GM21619 (cell line): ENCODE results near the gene CA4.
"Not testable (repeated sequence)": the region's sequence is repeated elsewhere in the genome, so short reads cannot be mapped to it uniquely, and the experiment has no call there.

Source experiments
- ATAC-seq: cut with Tn5 transposase; IDR thresholded peaks from one replicate; pipeline ENCODE4 v1.9.1; 2021; ENCODE audit not compliant: unreplicated experiment

The CA4 gene

DNA sequence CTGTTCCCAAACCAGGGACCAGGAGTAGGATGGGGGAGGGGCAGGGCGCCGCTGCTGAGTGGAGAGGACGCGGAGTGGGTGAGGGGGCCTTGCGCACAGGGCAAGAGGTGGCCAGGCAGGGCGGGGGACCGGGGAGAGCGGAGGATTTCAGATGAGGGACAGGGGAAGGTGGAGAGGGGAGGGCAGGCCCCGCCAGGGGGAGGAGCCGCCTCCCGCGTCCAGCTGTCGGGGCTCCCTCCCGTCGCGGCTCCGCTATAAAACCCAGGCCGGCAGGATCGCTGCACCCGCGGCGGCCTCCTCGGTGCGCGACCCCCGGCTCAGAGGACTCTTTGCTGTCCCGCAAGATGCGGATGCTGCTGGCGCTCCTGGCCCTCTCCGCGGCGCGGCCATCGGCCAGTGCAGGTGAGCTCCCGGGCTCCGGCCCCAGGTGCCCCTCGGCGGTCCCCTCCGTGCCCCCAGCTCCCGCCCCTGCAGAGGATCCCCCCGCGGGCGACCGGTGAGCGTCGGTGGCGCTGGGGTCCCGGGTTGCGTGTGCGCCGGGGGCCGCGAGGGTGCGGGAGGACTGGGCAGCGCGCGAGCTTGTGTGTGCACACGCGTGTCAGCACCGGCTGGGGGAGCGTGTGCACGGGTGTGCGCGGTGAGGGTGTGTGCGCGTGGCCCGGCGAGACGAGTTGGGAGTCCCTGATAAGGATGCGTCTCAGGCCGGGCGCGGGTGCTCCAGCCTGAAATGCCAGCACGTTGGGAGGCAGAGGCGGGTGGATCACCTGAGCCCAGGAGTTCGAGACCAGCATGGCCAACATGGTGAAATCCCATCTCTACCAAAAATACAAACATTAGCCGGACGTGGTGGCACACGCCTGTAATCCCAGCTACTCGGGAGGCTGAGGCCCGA, at the start of gene CA4:
CA4 (plus strand) TSS at position 283 of the 892 bp plus-strand sequence; CDS start at position 345, 62 bp downstream.
- no peak for ATAC-seq

DNA sequence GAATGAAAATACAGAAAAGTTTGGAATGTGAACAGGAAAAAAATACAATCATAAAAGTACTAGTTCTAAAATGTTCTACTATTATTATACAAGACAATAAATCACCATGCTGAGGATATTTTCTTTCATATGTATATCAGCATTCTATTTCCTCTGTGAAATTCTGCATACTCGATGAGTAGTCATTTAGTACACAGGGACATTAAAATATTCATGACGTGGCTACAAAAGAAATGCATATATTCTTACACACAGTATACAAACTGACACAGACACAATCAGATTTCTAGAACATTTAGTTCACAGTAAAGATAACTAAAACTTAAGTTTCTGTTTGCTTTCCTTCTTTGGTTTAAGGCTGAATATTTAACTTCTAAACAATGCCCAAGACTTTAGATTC, 49.2 kb upstream of the CA4 start:
- not testable (repeated sequence) for ATAC-seq

DNA sequence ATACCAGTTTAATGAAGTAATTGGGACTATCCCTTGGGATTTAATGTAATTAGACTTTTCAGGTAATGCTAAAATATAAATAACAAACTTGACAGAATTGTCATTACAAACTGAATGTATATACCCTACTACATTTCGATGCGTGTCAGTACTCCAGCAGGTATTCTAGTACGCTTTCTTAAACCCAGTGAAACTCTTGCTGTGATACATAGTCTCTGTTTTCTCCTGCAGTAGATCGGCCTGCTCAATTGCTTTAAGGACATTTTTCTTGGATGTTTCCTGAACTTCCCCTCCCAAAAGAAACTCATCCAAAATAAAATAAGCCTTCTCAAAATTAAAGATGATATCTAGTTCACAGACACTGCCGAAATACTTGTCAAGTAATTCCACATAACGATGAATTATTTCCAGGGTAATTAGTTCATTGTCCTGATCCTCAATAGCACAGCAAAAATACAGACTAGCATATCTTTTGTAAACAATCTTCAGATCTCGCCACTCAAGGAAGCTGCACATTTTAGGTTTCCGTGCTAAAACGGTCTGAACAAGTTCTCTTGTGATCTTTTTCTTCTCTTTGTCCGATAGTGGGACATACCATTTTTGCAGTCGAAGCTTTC, 47.6 kb upstream of the CA4 start:
- ATAC-seq = not testable (repeated sequence)

DNA sequence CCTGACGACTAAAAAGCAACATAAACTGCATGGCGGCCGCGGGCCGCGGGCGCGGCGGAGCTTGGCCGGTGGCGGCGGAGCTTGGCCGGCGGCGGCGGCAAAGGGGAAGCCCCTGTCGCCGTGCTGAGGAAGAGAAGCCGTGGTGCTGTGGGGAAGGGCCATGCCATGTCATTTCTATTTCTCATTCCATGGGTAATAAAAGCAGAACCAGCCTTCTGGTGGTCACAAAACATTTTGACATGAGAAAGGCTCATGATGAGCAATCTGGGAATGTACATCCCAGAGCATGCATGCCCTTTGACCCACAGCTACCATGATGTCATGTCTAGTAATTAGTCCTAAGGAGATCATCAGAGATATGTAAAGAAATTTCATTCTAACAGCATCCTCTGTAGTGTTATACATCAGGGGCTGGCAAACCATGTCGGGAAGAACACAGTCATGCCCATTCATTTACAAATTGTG, 47.1 kb upstream of the CA4 start:
- ATAC-seq = peak; percentile 66

DNA sequence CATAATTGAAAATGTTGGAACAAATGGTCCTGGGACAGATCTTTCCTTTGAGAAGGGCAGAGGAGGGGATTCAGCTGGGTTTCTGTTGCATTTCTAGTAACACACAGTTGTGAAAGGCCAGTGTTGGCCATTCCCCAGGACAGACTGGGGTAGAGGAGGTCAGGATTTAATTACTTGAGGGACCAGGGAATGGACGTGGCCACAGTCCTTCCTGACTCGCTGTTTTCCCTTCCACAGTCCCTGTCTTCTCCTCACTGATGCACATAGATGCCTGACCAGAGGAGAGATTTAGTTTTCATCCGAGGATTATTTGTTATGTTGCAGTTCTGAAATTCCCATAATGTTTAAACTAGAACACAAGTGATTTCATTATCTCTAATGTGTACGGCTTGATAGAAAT, 45.8 kb upstream of the CA4 start:
- no peak for ATAC-seq

DNA sequence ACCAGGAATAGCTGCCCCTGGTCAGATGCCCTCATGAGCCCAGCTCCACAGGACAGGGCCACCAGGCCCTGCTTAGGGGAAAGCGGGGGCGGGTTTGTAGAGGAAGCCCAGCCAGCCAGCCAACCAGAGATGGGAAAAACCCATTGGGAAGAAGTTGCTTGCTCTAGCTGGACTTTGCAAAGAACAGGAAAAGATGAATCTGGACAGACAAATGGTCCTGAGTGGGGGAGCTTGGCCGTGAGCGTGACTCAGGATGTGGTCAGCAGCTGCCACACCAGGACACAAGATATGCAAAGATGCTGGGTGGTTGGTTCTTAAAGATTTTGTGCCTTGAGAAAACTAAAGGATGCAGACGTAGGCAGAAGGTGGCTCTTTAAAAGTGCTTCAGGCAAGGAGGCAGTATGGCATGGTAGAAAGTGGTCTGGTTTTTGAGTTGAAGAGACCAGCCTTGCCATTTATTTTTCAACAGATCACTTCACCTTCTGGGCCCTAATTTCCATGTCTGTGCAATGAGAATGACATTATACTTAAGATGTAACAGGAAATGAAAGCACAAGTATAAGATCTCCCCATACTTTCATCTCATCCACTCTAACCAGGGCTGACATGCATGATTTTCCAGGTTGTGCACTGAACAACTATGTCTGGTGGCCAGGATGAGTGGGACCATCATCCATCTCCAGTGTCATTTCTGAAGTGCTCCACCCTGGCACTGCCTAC, 43.3 kb upstream of the CA4 start:
- no peak for ATAC-seq

DNA sequence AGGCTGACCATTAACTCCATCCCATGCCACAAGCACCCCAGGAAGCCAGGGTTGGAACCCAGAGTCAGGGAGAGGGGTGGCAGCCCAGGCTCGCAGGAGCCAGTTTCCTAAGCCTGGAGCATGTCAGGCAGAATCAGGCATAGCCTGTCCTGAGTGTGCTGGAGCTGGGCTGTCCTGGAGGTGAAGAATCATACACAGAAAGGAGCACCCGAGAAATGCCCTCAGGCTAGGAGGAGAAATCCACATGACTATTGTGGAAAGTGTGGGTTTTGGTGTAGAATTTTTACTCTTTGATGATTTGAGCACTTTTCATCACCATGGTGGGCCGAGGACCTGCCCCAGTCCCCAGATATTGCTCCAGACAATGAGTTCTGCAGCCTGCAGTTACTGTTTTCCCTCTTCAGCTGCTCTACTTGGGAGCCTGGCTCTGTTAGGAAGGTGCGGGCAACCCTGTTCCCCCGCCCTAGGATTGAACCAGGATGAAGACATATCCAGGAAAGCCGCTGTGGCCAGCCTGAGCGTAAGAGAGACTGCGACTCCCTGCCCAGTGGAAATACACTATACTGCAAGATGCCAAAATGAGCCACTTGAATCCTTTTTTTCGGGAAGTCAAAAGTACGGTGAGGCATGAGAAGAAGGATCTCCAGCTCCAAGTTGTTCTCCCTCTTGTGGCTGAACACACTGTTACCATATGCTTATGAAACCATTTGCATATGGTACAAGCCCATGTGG, 42.1 kb upstream of the CA4 start:
- ATAC-seq = no peak

DNA sequence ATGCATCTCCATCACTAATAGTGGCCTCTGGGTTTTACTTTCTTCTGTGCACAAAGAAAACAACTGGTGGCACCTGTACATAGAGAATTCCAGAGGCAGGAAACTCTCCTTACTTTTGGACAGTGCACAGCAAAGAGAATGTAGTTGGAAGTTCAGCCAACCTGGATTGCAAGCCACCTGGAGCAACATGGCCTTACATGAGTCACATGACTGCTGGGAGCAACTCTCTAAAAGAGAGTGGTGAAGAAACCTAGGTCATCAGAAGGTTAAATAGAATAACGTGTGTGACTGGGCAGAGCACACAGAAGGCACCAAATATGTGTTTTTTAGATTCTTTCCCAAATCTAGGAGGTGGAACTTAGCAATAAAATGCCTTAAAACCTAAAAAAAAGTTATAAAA, 41.5 kb upstream of the CA4 start:
- not testable (repeated sequence) for ATAC-seq

DNA sequence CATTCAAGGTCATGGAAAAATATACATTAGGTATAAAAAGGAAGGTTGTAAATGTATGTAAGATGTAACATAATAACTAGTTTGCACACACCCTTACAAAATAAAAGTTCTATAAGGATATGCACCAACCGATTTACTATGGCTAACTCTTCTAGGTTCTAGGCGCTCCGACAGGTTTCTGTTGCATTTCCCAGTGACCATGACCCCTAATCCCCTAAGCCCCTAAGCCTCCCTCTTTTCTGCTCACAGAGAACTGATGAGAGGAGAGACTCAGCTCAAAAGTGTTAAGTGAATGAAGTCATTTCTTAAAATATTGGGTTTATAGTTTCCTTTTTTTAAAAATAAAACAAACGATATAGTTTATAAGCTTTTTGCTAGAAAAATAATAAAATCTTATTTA, 41.1 kb upstream of the CA4 start:
- ATAC-seq = no peak

DNA sequence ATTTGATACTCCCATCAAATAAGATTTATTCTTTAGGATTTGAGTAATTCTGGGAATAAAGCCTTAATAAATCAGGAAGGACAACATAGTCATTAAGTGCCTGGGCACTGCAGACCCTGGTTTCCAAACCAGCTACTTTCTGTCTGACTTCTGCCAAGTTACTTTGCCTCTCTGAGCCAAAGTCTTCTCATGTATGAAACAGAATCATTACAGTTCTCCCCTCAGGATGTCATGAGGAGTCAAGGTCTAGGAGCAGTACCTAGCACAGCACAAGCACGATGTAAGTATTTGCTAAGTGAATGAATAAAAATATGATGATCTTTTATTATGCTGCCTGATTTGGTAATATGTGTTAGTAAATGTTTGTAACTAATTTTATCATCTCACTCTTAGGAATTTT, 40.6 kb upstream of the CA4 start:
- ATAC-seq = no peak

DNA sequence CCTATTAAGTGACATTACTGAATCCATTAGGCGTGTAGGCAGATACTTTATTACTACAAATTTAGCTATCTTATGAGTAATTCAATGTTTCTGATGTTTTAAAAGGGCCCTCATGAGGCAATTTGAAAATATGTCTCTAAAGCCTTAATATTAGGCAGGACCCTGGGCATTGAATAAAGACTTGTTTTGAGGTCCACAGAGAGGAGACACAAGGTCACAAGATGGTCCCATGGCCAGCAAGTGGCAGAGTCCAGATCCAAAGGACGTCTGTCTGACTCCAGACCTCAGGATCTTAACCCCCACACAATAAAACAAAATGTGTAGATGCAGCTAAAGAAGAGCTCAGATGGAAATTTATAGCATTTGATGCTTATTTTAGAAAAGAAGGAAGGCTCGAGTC, 39.2 kb upstream of the CA4 start:
- no peak for ATAC-seq

DNA sequence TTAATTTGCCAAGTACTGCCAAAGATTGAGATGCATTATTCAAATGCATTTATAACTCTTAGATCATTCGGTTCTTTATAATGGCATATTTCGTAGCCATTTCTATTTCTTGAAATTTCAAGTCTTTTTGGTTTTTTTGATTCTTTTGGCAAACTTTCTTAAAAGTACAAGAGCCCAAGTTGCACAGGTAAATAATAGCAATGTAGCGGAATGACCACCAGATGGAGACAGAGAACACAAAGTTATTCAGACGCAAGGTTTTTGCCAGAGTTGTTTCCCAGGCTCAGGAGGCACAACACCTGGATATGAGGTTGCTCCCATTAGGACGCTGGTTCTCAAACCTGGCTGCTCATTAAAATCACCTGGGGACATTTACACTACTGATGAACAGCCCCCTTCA, 38.1 kb upstream of the CA4 start:
- ATAC-seq = not testable (repeated sequence)

DNA sequence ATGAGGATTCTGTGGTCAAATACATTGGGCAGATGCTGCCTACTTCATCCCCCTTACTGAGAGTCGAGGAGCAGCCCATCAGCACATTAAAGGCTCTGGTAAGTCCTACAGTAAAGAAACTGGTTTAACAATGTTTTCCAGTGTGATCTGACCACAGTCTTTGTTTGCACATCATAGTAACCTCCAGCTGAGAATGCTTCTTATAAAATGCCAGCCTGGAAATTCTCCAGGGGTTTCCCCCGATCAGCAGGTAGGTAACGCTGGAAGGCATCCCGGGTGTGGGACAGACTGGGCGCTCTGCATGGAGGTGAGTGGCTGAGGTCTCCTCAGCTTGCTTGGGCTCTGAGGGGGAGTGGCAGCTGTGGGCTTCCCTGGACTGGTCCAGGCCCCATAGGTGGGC, 34.4 kb upstream of the CA4 start:
- not testable (repeated sequence) for ATAC-seq

DNA sequence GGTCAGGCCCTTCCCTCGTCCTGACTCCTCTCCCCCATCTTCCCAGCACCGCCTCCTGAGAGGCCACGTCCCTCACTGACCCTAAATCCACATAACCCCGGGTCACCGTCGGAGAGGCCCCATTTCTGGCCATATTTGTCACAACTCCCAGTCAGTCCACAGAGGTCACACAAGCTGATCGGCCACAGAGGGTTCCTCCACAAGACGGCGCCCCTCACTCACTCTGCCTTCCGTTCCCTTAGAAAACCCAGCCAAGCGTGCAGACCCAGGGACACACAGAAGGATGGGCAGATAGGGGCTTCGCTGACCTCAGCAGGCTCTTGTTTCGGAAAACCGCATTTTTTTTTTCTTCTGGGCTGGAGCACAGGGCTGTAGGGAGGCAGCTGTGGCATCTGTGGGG, 33.6 kb upstream of the CA4 start:
- not testable (repeated sequence) for ATAC-seq

DNA sequence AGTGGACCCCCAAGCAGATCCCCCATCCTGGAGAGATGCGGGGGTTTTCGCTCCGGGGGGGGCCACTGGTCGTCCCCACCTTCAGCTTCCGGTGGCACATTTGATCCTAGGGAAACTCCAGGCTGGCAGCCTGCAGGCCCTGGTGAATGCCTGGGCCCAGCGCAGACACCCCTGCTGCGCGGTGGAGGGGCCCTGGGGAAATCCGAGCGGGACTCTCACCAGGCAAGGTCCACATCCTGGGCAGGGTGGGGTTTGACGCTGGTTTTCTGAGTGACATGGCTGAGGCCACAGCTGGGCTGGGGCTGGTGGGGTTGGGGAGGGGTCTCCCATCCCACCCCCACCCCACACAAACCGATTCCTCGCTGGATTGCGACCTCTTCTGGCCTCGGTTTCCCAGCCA, 30.6 kb upstream of the CA4 start:
- not testable (repeated sequence) for ATAC-seq

DNA sequence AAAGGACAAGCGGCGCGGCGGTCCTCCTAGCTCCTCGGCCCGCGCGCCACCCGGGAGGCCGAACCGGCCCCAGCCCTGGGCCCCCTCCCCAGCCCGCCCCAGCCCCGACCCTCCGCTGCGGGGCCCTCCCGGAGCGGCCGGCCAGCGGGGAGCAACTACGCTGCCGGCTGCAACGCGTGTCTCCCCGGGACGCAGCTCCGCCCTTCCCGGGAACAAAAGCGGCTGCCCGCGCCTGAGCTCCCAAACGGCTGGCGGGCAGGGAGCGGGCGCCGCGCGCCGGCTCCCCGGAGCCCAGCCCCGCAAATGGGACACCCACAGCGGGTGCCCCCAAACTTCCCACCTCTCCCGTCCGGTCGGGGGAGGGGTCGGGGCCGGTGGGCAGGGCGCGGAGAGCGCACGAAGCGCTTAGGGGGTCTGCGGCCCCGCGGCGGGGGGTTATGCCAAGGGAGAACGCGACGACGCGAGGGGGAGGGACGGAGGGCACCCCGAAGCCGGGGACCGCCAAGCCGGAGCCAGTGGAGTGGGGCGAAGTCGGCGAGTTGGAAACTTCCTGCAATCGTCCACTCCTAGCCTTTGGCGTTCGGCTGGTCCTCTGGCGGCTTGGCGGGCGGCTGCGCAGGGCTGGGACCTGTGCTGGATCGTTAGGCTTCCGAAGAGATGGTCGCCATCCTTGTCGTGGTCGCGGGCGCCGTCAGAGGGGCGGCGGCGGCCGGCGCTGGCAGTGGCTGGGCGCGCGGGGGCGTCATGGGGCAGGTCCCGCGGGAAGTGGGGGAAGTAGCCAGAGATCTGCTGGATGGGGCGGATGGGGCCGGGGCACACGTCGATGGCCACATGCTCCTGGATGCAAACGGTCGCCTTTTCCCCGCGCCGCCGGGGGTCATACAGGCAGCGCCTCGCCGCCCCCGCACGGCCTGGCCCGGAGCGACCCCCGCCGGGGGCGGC, 29.7 kb upstream of the CA4 start:
- ATAC-seq = not testable (repeated sequence)

DNA sequence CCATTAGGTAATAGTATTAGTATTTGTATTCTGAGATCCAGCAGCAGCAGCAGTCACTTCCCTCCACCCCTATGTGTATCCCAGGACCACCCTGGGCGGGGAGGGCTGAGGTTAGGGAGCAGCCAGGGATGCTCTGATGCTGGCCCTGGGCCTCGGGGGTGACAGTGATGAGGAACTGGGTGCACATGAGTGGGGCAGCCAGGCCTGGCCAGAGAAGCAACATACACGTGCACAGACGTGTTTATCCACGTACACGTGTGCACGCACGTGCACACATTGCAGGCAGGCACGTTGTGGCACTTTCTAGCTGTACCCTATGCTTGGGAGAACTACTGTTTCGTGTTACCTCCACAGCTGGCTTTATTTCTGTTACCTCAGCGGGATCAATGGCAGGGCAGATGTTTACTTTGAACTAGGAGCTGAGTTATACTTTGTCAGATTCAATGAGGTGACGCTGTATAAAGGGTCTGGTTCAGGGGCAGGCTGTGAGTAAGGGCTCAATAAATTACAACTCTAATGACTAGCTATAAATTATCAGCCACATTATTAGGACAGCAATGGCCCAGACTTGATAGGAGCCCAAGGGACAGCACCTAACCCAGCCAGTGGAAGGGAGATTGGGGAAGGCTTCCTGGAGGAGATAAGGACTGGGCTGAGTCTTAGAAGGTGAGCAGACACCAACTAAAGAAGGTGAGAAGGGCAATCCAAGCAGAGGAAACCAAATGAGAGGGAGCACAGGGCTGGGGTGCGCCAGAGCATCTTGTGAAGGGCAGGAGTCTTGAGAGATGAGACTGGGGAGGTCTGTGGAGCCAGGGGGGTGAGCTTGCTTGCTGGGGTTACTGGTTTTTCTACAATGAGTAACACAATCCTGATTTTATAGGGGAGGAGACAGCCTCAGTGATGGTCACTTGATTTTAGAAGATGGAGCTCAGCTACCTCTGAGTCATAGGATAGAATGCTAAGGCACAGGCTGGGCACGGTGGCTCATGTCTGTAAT, 22.4 kb upstream of the CA4 start:
- ATAC-seq = no peak

DNA sequence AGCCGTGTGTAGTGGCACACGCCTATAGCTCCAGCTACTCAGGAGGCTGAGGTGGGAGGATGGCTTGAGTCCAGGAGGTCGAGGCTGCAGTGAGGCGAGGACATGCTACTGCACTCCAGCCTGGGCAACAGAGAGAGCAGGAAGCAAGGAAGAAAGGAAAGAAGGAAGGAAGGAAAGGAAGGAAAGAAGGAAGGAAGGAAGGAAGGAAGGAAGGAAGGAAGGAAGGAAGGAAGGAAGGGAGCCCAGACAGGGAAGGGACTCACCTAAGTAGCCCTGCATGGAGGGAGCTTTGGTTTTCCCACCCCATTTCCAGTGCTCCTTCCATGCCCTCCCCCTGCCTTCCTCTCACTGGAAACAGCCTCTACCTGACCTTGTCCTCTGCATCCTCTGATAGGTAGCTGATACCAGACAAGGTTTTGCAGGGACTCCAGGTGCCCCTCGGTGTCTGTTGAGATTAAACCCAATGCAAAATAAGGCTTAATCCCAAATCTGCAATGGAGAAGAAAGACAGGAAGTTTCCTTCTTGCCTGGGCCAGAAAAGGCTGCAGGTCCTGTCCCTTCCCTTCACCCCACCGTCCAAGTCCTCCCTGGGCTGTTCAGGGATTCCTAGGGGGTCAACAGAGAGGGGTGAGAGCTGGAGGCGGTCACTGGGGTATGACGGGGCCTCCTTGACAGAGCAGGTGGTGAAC, 21.5 kb upstream of the CA4 start:
- ATAC-seq = no peak
